GM12878 (cell line): ENCODE measurements around the gene ASCC3. TPM values are rescaled to one million over a fixed set of nuclear protein-coding genes. Genes with fewer than 3 reads are reported as not detected.

ENCODE experiments used
- ATAC-seq: fragments of 200-7000 bp; cut with Tn5 transposase; 3 replicates; pipeline ENCODE4 v1.9.1; 2020; ENCODE audit warnings: mild to moderate bottlenecking, moderate library complexity
- BruUV-seq: library from RNA; stranded (reverse); fragments of 400-500 nt; replicated peaks from 2 replicates; lab custom pipeline; 2021; lab: Mats Ljungman, UMichigan
- CTCF ChIA-PET: fragments of 300-600 bp; sonication (Branson Sonifier 250); formaldehyde crosslinking; extraction: SDS; loops from one replicate; lab custom pipeline; 2021; ENCODE audit warnings: inconsistent platforms; lab: Yijun Ruan, JAX
- POLR2A ChIA-PET: fragments of 350-600 bp; formaldehyde crosslinking; extraction: SDS; loops from one replicate; lab custom pipeline; 2021; ENCODE audit warnings: inconsistent platforms; lab: Charles Lee
- RAD21 ChIA-PET: fragments of 300-600 bp; sonication (Branson Sonifier 250); formaldehyde crosslinking; loops from one replicate; lab custom pipeline; 2023; ENCODE audit warnings: antibody characterized with exemption; ENCODE audit not compliant: unreplicated experiment; lab: Charles Lee
- SMC1A ChIA-PET: fragments of 300-600 bp; sonication (Branson Sonifier 250); formaldehyde crosslinking; loops from one replicate; lab custom pipeline; 2023; ENCODE audit not compliant: unreplicated experiment, uncharacterized antibody; lab: Charles Lee
- DNase-seq: peaks from one replicate; pipeline ENCODE4 v3.0.0-alpha.2; 2011; ENCODE audit warnings: low read depth, low spot score
- FAIRE-seq: peaks from 3 replicates; lab custom pipeline; 2011; peaks lifted over from hg19 to GRCh38; lab: Jason Lieb, UNC
- H2AFZ ChIP-seq: 2 replicates; pipeline ENCODE4 v1.6.0; 2011; ENCODE audit warnings: low read depth, low read length, control low read depth; ENCODE audit not compliant: control insufficient read depth
- H3K27ac ChIP-seq: 2 replicates; pipeline ENCODE4 v1.5.1; 2011; ENCODE audit warnings: control low read depth; ENCODE audit not compliant: control insufficient read depth, insufficient read depth
- H3K27me3 ChIP-seq, 2 experiments: replicated peaks in 1 of 2; 2 replicates each; pipeline versions ENCODE4 v1.6.0 to v1.6.1; 2011; ENCODE audit warnings: low read length in 1 of 2; ENCODE audit not compliant: control insufficient read depth in 2 of 2, insufficient read depth in 2 of 2
- H3K36me3 ChIP-seq, 2 experiments: 2 replicates each; pipeline ENCODE4 v1.5.1; 2011; ENCODE audit warnings: low read length in 1 of 2; ENCODE audit not compliant: control insufficient read depth in 2 of 2, insufficient read depth in 2 of 2
- H3K4me1 ChIP-seq: 2 replicates; pipeline ENCODE4 v1.6.1; 2011; ENCODE audit warnings: mild to moderate bottlenecking, low read length, moderate library complexity, mixed read lengths; ENCODE audit not compliant: control insufficient read depth, insufficient read depth
- H3K4me2 ChIP-seq: 2 replicates; pipeline ENCODE4 v1.6.0; 2011; ENCODE audit warnings: control low read depth; ENCODE audit not compliant: control insufficient read depth, insufficient read depth
- H3K4me3 ChIP-seq: fragments of 200-600 bp; sonication (generic); 2 replicates; pipeline ENCODE4 v1.5.1; 2016
- H3K79me2 ChIP-seq: 2 replicates; pipeline ENCODE4 v1.6.0; 2011; ENCODE audit warnings: low read length; ENCODE audit not compliant: control insufficient read depth, insufficient read depth
- H3K9ac ChIP-seq: 2 replicates; pipeline ENCODE4 v1.8.0; 2011; ENCODE audit warnings: low read length, control low read depth, mixed read lengths; ENCODE audit not compliant: control insufficient read depth, insufficient read depth
- H3K9me3 ChIP-seq: replicated peaks from 3 replicates; pipeline ENCODE4 v1.5.1; 2011; ENCODE audit warnings: mild to moderate bottlenecking, low read length; ENCODE audit not compliant: control insufficient read depth, insufficient read depth
- H4K20me1 ChIP-seq: 2 replicates; pipeline ENCODE4 v1.6.0; 2011; ENCODE audit not compliant: control insufficient read depth, insufficient read depth
- BRCA1 ChIP-seq: IDR thresholded peaks from 2 replicates; pipeline ENCODE4 v1.6.1; 2011; ENCODE audit warnings: low read depth, low read length, improper control_type of control experiment
- CHD1 ChIP-seq: IDR thresholded peaks from 2 replicates; pipeline ENCODE4 v1.6.1; 2012; ENCODE audit warnings: low read depth, low read length, improper control_type of control experiment
- ETV6 ChIP-seq, 2 experiments: fragments of 450-650 bp in 1 of 2; IDR thresholded peaks in 1 of 2; conservative IDR thresholded peaks in 1 of 2; 2 replicates each; pipeline ENCODE4 v1.6.1; 2014; ENCODE audit warnings: antibody characterized with exemption in 1 of 2, borderline replicate concordance in 1 of 2, low read depth in 1 of 2, mild to moderate bottlenecking in 1 of 2, moderate library complexity in 1 of 2
- JUND ChIP-seq: IDR thresholded peaks from 2 replicates; pipeline ENCODE4 v1.6.1; 2012; ENCODE audit warnings: low read depth, mild to moderate bottlenecking, low read length, improper control_type of control experiment, moderate library complexity
- TARDBP ChIP-seq: IDR thresholded peaks from 2 replicates; pipeline ENCODE4 v1.6.1; 2016; ENCODE audit warnings: borderline replicate concordance
- TCF3 ChIP-seq: IDR thresholded peaks from 2 replicates; pipeline ENCODE4 v1.6.1; 2012; ENCODE audit warnings: low read depth, mild to moderate bottlenecking, low read length, borderline replicate concordance; ENCODE audit not compliant: insufficient read depth
- WGBS: methylation state at CpG from one replicate; pipeline ENCODE4 v1.1.6; 2016; ENCODE audit warnings: low lambda C conversion rate; ENCODE audit not compliant: insufficient replicate concordance, insufficient coverage; ENCODE audit errors: missing lambda C conversion rate; 5-methylcytosine and 5-hydroxymethylcytosine counted together
- in situ Hi-C: fragments of 300-500 bp; cut with MboI; formaldehyde crosslinking; loops from 9 replicates; pipeline ENCODE4 v1.14.3; 2018; ENCODE audit warnings: mixed read lengths
- intact Hi-C: fragments of 100-400 bp; cut with micrococcal nuclease; formaldehyde crosslinking; loops from one replicate; pipeline ENCODE4 v1.14.2; 2022; ENCODE audit not compliant: unreplicated experiment
- polyA plus RNA-seq, 11 experiments: library from polyadenylated mRNA; depleted of rRNA in 4 of 11; unstranded in 6 of 11; stranded (reverse) in 5 of 11; fragments of >200 nt; fragmentation: Nextera tagmentation in 4 of 11; fragmentation: Illumina TruSeq in 1 of 11; extraction: Ambion mirVana in 4 of 11; extraction: Trizol in 1 of 11; gene quantifications; 1 replicate in 1 of 11; 2 replicates in 10 of 11; pipeline versions ENCODE4 v1.2.1 to v1.2.3, GENCODE V29; 2011 to 2016; ENCODE audit warnings: inconsistent platforms in 2 of 11, missing spikeins in 2 of 11, low read depth in 1 of 11
- total RNA-seq, 4 experiments: library from RNA; depleted of rRNA in 3 of 4; stranded (reverse); fragments of >200 nt in 3 of 4; fragmentation: Illumina TruSeq in 1 of 4; extraction: Trizol in 1 of 4; gene quantifications; 2 replicates each; pipeline versions ENCODE4 v1.2.1 to v1.2.3, GENCODE V29; 2013 to 2021

Gene ASCC3
- total and polyA plus RNA-seq, 10 of the 15 experiments (the other 5 are each of a cell fraction or from before 2014, with no cell fraction given), result 19.9 to 76.2 (median 55.9) TPM

DNA sequence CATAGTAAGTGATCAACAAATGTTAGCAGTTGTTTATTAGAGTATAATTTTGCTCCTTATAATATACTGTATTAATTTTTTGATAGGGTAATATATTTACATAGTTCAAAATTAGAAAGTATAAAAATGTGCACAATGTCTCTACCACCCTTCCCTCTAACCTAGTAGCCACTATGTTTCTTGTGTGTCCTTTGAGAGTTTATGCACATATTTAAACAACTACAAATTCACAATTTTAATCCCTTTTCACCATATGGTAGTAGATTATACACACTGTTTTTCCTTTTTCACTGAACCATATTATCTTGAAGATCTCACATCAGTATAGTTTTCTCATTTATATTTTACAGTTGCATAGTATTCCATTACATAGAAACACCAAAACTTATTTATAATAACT lies 194.9 kb downstream of the ASCC3 start:
- H3K36me3 ChIP-seq, result no peaks in the 10 kb centered on the region; a peak in 1 of 4 replicates
- ChIA-PET CTCF (no interaction called here), POLR2A (no interaction called here), SMC1A (no interaction called here), RAD21 (no interaction called here)
- no peaks in the 10 kb centered on the region for H3K9me3 ChIP-seq
- no peaks in the 10 kb centered on the region for H3K4me1 ChIP-seq
- H3K4me3 ChIP-seq, result no peak overlapping the region
- H3K27me3 ChIP-seq, result no peaks in the 10 kb centered on the region
- ATAC-seq (no peak), DNase-seq (no peak), FAIRE-seq (no peak)
- no peak overlapping the region for H3K4me2 ChIP-seq
- TSS peak; percentile 10 for BruUV-seq
- in situ Hi-C loops, result no loop called here
- H2AFZ ChIP-seq, result no peak overlapping the region
- H3K9ac ChIP-seq, result no peak overlapping the region
- TF ChIP-seq JUND (no peak), CHD1 (no peak), ETV6 (conservative IDR thresholded peaks at IDR 0.05 in 1 of 2, IDR thresholded peaks at IDR 0.05 in 1 of 2; ENCODE audit: borderline replicate concordance in 1 of 2, low read depth in 1 of 2) (no peak)
- TF ChIP-seq, all 136 proteins: peak for 0
- Histone ChIP-seq H3K27ac (no peak overlapping the region), H4K20me1 (no peaks in the 10 kb centered on the region), H3K79me2 (no peaks in the 10 kb centered on the region)
- intact Hi-C loops, result no loop called here

DNA sequence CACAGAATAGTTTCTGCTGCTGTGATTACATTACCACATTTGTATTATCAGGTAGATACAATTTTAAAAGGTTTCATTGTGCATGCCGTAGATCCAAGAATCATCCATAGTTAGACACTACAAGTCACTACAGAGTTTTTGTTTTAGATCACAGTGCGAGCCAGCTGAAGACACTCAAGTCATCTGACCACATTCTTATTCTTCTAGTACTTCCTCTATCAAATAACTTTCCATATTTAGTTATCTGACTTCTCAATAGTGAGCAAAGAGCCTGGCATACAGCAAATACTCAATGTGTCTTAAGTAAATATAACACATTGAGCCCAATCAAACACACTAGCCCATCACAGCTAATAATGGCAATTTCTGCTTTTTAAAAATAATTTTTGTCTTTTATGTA lies 195.4 kb downstream of the ASCC3 start:
- no peak overlapping the region for H3K27ac ChIP-seq
- no peak for TF ChIP-seq BRCA1
- TF ChIP-seq TCF3, result no peak
- no peak for TF ChIP-seq TARDBP
- H3K9me3 ChIP-seq, result no peaks in the 10 kb centered on the region
- in situ Hi-C loops, result no loop called here
- no peak for FAIRE-seq
- WGBS, result 100% methylated on average over 2 of the region's 2 CpGs
- no peak for DNase-seq
- H3K9ac ChIP-seq, result no peak overlapping the region
- POLR2A ChIA-PET, result no interaction called here
- H4K20me1 ChIP-seq, result no peaks in the 10 kb centered on the region
- intact Hi-C loops, result no loop called here
- H3K79me2 ChIP-seq, result no peaks in the 10 kb centered on the region
- no peaks in the 10 kb centered on the region for H3K27me3 ChIP-seq
- RAD21 ChIA-PET, result no interaction called here
- no TSS peak for BruUV-seq
- H3K36me3 ChIP-seq, result no peaks in the 10 kb centered on the region; a peak in 1 of 4 replicates
- SMC1A ChIA-PET, result no interaction called here
- H3K4me2 ChIP-seq, result no peak overlapping the region
- CTCF ChIA-PET, result interaction anchor here (1.0 kb wide), 1 partner anchor 13 kb away, joined by 3 read pairs; no protein-coding TSS in a partner anchor
- no peaks in the 10 kb centered on the region for H3K4me1 ChIP-seq
- no peak for ATAC-seq
- no peak overlapping the region for H2AFZ ChIP-seq
- no peak overlapping the region for H3K4me3 ChIP-seq
